Prostate gland (tissue), 2 donors: ENCODE results near the gene G2E3.
"Not testable (repeated sequence)": the region's sequence is repeated elsewhere in the genome, so short reads cannot be mapped to it uniquely, and the experiment has no call there.

Source experiments
- CTCF ChIP-seq, 4 experiments: fragments of 200-600 bp in 2 of 4; fragments of 450-650 bp in 2 of 4; sonication (generic) in 2 of 4; IDR thresholded peaks; 1 replicate in 3 of 4; 2 replicates in 1 of 4; pipeline ENCODE4 v1.5.1; 2016 to 2019; ENCODE audit warnings: antibody characterized with exemption in 4 of 4, mild to moderate bottlenecking in 2 of 4, moderate library complexity in 2 of 4
- POLR2A ChIP-seq: fragments of 450-650 bp; IDR thresholded peaks from one replicate; pipeline ENCODE4 v1.6.1; 2016; ENCODE audit warnings: antibody characterized with exemption, mild to moderate bottlenecking
- POLR2AphosphoS5 ChIP-seq: sonication (generic); formaldehyde crosslinking; IDR thresholded peaks from one replicate; pipeline ENCODE4 v1.6.1; 2017; ENCODE audit warnings: antibody characterized with exemption

DNA sequence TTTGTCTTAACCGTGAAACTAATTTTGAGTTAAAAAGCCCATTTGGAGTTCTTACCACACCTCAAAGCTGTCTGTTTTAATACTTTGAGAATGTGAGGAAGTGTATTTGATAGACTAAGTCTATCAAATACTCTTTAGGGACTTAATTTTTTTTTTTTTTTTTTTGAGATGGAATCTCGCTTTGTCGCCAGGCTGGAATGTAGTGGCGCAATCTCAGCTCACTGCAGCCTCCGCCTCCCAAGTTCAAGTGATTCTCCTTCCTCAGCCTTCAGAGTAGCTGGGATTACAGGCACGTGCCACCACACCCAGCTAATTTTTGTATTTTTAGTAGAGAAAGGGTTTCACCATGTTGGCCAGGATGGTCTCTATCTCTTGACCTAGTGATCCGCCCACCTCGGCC lies 70.5 kb downstream of the G2E3 start:
- TF ChIP-seq CTCF (IDR thresholded peaks at IDR 0.05); POLR2A; POLR2AphosphoS5: not testable (repeated sequence)
